ENCODE results near the gene CDKN2C. TPM values are rescaled to one million over a fixed set of nuclear protein-coding genes. Genes with fewer than 3 reads are reported as not detected.

The CDKN2C gene
- total RNA-seq, result 10 to 100 TPM; 24.8 to 29.3 TPM

DNA sequence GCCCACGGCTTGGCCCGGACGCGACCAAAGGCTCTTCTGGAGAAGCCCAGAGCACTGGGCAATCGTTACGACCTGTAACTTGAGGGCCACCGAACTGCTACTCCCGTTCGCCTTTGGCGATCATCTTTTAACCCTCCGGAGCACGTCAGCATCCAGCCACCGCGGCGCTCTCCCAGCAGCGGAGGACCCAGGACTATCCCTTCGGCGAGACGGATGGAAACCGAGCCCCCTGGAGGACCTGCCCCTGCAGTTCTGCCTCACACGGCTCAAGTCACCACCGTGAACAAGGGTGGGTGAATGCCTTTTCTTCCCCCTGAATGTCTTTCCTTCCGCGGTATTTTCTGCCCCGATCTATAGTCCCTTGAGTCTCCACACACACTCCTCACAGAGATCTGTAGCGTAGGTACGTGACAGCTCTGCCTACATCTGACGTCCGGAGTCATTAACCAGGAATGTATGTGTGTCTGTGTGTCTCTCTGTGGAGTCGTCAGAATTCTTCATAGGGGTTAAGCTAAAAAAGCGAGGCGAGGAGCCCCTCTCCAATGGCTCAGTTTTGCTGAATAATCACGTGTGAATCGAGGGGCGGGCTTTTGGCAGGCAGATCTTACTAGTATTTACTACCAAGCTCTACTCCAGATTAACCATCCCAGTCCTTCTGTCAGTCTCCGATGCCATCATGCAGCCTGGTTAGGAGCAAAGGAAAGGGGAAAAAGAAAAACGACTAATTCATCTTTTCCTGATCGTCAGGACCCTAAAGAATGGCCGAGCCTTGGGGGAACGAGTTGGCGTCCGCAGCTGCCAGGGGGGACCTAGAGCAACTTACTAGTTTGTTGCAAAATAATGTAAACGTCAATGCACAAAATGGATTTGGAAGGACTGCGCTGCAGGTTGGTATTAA lies at the start of gene CDKN2C:
TSS of gene CDKN2C (plus strand) at position 635 of the 898 bp plus-strand sequence. CDS start at position 759, 124 bp downstream.

DNA sequence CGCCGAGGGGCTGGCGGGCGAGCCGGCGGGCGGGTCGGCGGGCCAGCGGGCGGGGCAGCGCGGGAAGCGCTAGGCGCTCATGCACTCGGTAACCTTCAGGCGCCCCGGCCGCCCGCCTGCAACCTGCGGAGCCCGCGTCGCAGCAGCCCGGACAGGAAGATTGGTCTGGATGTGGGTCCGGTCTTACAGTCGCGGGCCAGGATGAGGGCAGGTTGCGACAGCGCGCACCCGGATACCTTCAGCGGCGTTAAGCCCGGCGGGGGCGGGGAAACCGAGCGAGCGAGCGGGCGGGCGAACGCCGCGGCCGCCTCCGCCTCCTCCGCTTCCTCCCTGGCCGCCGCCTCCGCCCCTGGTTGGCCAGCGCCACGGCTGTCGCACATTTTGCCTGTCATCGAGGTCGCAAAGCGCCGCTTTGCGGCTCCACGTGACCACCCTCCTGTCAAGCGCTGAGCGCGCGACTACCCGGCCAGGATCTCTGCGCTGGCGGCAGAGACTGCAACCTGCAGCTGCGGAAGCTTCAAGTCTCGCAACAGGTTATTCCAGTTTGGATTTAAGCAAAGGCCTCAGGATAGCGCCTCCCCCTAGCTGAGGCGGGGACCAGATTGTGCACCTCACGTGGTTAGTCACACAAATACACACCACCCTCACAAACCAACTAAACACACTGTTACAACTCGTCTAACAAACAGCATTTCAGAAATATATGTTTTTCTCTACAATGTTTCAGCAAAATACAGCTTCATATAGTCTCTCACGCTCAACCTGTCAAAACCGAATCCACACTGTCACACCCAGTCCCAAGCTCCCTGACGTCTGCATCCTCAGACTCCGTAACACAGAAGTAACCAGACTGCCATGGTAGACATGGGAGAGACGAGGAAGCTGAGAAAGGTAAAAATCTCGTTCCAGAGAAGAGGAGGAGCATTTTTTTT lies 9.9 kb upstream of the CDKN2C start, which contains the start of gene FAF1:
TSS of gene FAF1 (minus strand) at position 355 of the 932 bp plus-strand sequence. CDS start 456 bp downstream, outside the sequence.

Other genes with a start within 250 kb of the CDKN2C start
- gene FAF1, start 10.0 kb upstream of the CDKN2C start, total RNA-seq, result 10 to 100 TPM; 34.1 to 45.3 TPM
- gene C1orf185, start 132.0 kb downstream of the CDKN2C start, total RNA-seq, result not detected

All from melanocyte of skin (primary cell).